ENCODE data around the gene NUDT3.
"Not testable (repeated sequence)": the region's sequence is repeated elsewhere in the genome, so short reads cannot be mapped to it uniquely, and the experiment has no call there.

Gene NUDT3

GRCh38 chr6:34324221-34324620 is 68.2 kb downstream of the NUDT3 start:
- not testable (repeated sequence) for DNase-seq (ENCODE audit: low read depth in 1 of 2, low spot score in 1 of 2)

DNA sequence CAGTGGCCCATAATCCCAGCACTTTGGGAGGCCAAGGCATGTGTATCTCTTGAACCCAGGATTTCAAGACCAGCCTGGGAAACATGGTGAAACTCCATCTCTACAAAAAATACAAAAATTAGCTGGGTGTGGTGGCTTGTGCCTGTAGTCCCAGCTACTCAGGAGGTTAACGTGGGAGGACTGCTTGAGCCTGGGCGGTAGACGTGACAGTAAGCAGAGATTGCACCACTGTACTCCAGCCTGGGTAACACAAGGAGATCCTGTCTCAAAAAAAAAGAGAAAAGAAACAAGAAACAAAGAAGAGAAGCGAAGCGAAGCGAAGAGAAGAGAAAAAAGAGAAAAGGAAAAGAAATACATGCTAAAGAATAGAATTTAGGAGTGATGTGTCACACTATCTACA is 69.2 kb downstream of the NUDT3 start:
- no peak for DNase-seq (ENCODE audit: low read depth in 1 of 2, low spot score in 1 of 2)

DNA sequence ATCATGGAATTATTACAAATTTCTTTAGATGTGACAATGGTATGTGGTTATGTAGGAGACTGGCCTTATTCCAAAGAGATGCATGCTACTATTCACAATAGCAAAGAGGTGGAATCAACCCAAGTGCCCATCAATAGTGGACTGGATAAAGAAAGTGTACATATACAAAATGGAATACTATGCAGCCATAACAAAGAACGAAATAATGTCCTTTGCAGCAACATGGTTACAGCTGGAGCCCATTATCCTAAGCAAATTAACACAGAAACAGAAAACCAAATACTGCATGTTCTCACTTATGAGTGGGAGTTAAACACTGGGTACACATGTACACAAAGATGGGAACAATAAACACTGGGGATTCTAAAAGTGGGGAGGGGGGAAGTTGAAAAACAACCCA is 69.7 kb downstream of the NUDT3 start:
- DNase-seq (ENCODE audit: low read depth in 1 of 2, low spot score in 1 of 2), result no peak

DNA sequence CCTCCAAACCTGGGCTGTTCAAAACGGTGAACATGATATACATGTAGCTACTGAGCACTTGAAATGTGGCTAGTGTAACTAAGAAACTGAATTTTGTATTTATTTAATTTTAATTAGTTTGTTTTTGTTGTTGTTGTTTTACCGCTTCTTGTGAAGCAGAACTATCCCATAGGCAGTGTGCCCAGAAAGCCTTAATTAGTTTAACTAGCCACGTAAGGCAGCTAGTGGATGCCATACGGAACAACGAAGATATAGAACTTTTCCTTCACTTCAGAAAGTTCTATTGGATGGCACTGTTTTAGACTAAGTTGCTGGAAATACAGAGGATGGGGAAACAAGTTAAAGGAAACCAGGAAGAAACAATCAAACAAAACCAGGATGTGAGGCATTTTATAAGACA is 70.6 kb downstream of the NUDT3 start:
- no peak for DNase-seq (ENCODE audit: low read depth in 1 of 2, low spot score in 1 of 2)

DNA sequence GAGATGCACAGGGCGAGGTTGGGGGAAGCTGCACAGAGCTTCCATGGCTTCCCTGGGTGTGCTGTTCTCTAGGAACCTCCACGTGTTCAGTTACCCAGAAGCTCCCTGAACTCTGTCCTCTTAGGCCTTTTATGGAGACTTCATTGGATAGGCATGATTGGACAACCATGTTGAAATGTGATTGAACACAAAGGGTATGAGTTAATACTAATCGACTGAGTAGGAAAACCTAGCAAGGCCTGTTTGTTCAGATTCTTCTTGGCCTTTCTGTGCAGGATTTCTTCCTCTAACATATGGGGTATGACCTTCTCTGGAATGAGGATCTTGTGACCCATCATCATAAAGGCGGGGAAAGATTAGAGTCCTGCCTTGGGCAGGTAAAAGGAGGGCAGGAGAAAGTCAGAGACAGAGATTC is 73.0 kb downstream of the NUDT3 start:
- DNase-seq (ENCODE audit: low read depth in 1 of 2, low spot score in 1 of 2), result no peak

- DNase-seq (ENCODE audit: low read depth in 1 of 2, low spot score in 1 of 2), result no peak
Measured at GRCh38 chr6:34318499-34319470, 73.7 kb downstream of the NUDT3 start.

DNA sequence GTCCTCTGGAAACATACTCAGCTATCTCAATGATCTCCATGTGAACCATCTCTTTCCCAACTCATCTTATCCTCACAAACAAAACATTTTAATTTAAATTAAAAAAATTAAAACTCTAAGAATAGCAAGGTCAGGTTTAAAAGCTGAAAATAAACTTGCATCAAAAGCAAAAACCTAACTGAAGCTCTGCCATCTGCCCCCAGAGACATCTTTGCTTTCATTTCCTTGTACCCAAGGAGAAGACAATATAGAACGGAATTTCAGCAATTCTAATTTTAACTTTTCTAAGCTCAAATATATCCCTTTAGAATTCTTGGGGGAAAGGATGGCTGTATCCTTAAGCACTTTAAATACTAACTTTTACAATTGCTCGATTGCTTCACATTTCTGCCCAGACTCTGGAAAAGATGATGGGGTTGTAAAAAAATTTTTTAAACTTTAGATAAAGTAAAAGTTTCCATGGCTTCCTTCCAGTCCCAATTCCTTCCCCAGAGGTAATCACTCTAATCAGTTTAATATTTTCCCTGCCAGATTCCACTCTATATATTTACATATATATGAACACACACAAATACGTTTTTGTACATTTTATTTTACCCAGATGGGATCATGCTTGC is 74.5 kb downstream of the NUDT3 start:
- no peak for DNase-seq (ENCODE audit: low read depth in 1 of 2, low spot score in 1 of 2)

DNA sequence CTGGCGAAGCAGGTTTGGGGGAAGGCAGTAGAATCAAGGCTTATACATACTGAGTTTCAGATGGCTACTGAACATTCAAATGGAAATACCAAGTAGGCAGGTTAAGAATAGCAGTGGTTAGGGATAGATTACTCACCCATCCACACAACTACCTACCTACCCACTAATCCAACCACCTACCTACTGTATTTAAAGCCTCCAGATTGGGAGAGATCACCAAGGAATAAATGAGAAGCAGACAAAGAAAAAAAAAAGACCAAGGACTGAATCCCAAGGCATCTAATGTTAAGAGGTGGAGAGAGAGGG is 75.3 kb downstream of the NUDT3 start:
- DNase-seq (ENCODE audit: low read depth in 1 of 2, low spot score in 1 of 2), result no peak

- DNase-seq (ENCODE audit: low read depth in 1 of 2, low spot score in 1 of 2), result no peak
Measured at GRCh38 chr6:34316431-34317171, 75.9 kb downstream of the NUDT3 start.

DNA sequence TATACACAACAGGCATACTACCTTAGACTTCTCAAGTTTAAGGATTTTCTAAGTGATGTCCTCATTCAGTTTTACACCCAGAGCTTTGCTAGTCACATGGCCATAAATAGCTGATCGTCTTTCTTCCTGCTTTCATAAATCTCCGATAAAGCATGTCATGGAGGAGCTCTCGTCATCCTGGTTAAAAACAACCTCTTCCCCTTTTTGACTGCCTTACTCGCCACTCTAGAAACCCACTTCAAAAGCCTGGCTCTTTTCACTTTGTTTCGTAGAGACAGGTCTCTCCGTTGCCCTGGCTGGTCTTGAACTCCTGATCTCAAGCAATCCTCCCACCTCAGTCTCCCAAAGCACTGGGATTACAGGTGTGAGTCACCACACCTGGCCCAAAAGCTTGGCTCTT is 76.7 kb downstream of the NUDT3 start:
- DNase-seq (ENCODE audit: low read depth in 1 of 2, low spot score in 1 of 2), result no peak

DNA sequence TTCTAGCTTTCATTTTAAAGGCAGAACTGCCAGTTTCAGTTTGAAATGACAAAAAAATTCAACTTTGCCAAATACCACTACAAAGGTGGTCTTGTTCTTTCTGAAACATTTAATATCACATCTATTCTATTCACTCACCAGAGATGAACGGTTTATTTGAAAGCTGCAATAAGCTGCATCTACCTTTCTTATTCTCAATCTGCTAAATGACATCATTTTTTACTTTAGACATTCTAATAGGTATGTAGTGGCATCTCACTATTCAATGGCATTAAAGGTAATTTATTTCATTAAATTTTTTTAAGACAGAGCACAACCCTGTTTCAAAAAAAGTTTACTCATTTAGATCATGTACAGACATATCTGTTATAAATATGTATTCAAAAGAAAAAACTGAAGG is 77.2 kb downstream of the NUDT3 start:
- no peak for DNase-seq (ENCODE audit: low read depth in 1 of 2, low spot score in 1 of 2)

GRCh38 chr6:34312259-34312658 is 80.2 kb downstream of the NUDT3 start:
- DNase-seq (ENCODE audit: low read depth in 1 of 2, low spot score in 1 of 2), result no peak

- no peak for DNase-seq (ENCODE audit: low read depth in 1 of 2, low spot score in 1 of 2)
Measured at GRCh38 chr6:34310817-34311216, 81.7 kb downstream of the NUDT3 start.

- no peak for DNase-seq (ENCODE audit: low read depth in 1 of 2, low spot score in 1 of 2)
Measured at GRCh38 chr6:34308483-34308882, 84.0 kb downstream of the NUDT3 start.

GRCh38 chr6:34305982-34306708 is 86.3 kb downstream of the NUDT3 start:
- DNase-seq (ENCODE audit: low read depth in 1 of 2, low spot score in 1 of 2), result no peak

DNA sequence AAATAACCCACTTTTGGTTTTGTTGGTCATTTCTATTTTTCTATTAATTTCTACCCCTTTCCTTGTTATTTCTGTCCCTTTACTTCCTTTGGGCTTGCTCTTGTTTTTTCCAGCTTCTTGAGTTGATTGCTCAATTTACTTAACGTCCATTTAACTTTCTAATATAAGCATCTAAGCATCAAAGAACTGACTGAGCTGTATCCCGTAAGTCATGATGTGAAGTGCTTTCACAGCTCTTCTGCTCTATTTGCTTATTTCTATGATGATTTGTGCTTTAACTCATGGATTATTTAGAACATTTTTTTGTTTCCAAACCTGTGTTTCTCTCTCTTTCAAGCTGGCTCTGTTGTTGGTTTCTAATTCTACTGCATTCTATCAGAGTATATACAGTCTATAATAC is 87.0 kb downstream of the NUDT3 start:
- DNase-seq (ENCODE audit: low read depth in 1 of 2, low spot score in 1 of 2), result no peak

GRCh38 chr6:34304164-34304563 is 88.3 kb downstream of the NUDT3 start:
- DNase-seq (ENCODE audit: low read depth in 1 of 2, low spot score in 1 of 2), result no peak

DNA sequence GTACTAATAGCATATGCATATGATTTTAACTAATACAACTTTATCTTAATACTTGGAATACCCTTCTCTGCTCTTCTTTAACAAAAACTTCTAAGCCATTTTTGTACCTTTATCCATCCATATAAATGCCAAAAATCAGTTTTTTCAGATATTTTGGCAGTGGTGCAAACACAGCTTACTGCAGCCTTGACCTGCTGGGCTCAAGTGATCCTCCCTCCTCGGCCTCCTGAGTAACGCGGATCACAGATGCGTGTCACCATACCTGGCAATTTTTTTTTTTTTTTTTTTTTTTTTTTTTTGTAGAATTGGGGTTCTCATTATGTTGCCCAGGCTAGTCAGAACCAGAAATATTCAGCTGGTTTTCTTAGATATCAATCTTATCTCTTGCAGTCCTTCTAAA is 89.5 kb downstream of the NUDT3 start:
- DNase-seq (ENCODE audit: low read depth in 1 of 2, low spot score in 1 of 2), result no peak

- no peak for DNase-seq (ENCODE audit: low read depth in 1 of 2, low spot score in 1 of 2)
Measured at GRCh38 chr6:34301408-34301807, 91.1 kb downstream of the NUDT3 start.

DNA sequence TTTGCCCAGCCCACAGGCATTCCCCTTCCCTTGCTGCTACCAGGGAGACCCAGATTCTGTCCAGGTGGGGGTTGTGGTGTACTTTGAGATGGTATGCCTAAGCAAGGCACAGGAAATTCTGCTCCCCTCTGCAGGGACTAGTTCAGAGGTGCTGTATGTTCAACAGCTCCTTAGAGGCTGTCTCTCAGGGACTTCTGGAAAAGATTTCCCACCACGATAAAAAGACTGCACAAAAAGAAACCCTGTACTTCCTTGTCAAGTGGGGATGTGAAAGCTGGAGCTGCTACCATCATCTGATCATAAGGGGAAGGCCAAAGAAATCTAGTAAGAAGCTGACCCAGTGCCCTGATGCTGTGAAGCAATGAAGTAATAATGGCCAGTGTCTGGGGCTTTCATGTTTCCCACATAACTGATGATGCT is 92.1 kb downstream of the NUDT3 start:
- no peak for DNase-seq (ENCODE audit: low read depth in 1 of 2, low spot score in 1 of 2)

DNA sequence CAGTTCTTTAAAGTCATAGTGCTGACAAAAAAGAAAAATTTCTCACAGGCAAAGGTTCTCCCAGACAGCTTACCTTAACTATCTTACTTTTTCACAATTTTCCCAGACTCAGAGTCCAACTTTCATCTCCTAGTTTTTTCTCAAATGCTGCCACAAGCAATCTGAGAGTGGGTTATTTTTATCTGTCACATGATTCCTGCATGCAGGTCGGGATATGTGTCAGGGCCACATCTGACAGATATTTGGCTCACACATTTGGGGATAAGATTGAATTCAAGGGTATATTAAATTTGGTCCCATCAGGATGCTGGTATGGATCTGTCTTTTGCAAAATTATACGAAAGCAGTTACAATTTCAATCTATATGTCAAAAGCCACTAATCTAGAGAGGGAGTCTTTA is 93.5 kb downstream of the NUDT3 start:
- DNase-seq (ENCODE audit: low read depth in 1 of 2, low spot score in 1 of 2), result no peak

Measured in activated CD4-positive, alpha-beta T cell treated with anti-CD3 and anti-CD28 coated beads, Interleukin-2, amount 50 U/mL, for 24 hours (primary cell).